Measurements from ENCODE around the gene EDARADD. TPM values are rescaled to one million over a fixed set of nuclear protein-coding genes. Genes with fewer than 3 reads are reported as not detected.

EDARADD gene
- total and polyA plus RNA-seq, 2 of the 13 experiments (the other 11 are each of a cell fraction or from before 2014, with no cell fraction given): 0.03 TPM; not detected in 1

GRCh38 chr1:236494586-236495466, 100.7 kb downstream of the EDARADD start (continued):
- TF ChIP-seq SMC3 (IDR thresholded peaks at IDR 0.05; ENCODE audit: low read length): peak; percentile 31; the same call in 1 of the 2 replicates
- TF ChIP-seq ZNF329 (CRISPR knock-in tag; IDR thresholded peaks at IDR 0.05; ENCODE audit: low read depth): no peak
- no peak for TF ChIP-seq ZNF703 (CRISPR knock-in tag; IDR thresholded peaks at IDR 0.05; ENCODE audit: borderline replicate concordance)
- no peak for TF ChIP-seq ZMAT5 (CRISPR knock-in tag; IDR thresholded peaks at IDR 0.05; ENCODE audit: borderline replicate concordance, low read depth)
- TF ChIP-seq ZNF17 (CRISPR knock-in tag; IDR thresholded peaks at IDR 0.05): no peak
- TF ChIP-seq ZNF644 (CRISPR knock-in tag; IDR thresholded peaks at IDR 0.05; ENCODE audit: low read depth): peak; percentile 95
- no peak for TF ChIP-seq ARNTL (CRISPR knock-in tag; IDR thresholded peaks at IDR 0.05)
- no peak for TF ChIP-seq GLMP (CRISPR knock-in tag; IDR thresholded peaks at IDR 0.05; ENCODE audit: borderline replicate concordance)
- no peak for TF ChIP-seq ZNF343 (CRISPR knock-in tag; IDR thresholded peaks at IDR 0.05)
- no peak for TF ChIP-seq ZNF770 (CRISPR knock-in tag; IDR thresholded peaks at IDR 0.05)
- peak; percentile 84 for TF ChIP-seq RXRB (CRISPR knock-in tag; IDR thresholded peaks at IDR 0.05; ENCODE audit: borderline replicate concordance)
- peak; percentile 73 for TF ChIP-seq RERE (CRISPR knock-in tag; IDR thresholded peaks at IDR 0.05; ENCODE audit: low read depth)
- TF ChIP-seq POLR2AphosphoS5 (IDR thresholded peaks at IDR 0.05; ENCODE audit: low read depth, low read length): peak; percentile 37; the same call in 1 of the 2 replicates
- TF ChIP-seq ZNF205 (CRISPR knock-in tag; IDR thresholded peaks at IDR 0.05): no peak; the same call in 1 of the 2 replicates
- TF ChIP-seq ZNF224 (CRISPR knock-in tag; IDR thresholded peaks at IDR 0.05): no peak
- TF ChIP-seq KLF6 (CRISPR knock-in tag; IDR thresholded peaks at IDR 0.05): no peak
- no peak for TF ChIP-seq ZNF580 (CRISPR knock-in tag; IDR thresholded peaks at IDR 0.05; ENCODE audit: borderline replicate concordance, low read depth)
- TF ChIP-seq ZBTB46 (CRISPR knock-in tag; IDR thresholded peaks at IDR 0.05; ENCODE audit: borderline replicate concordance): no peak

Measured in HepG2 (cell line).